Tibial nerve (tissue), 3 donors: ENCODE data around the gene TMEM178B.

Experiments used
- POLR2A ChIP-seq, 2 donors: fragments of 450-650 bp; IDR thresholded peaks; one replicate each; pipeline ENCODE4 v1.6.1; 2017; ENCODE audit warnings: antibody characterized with exemption in 2 of 2, mild to moderate bottlenecking in 2 of 2, moderate library complexity in 2 of 2
- TF ChIP-seq, protein P1 (sequence below), 5 experiments: fragments of 200-600 bp in 3 of 5; fragments of 450-650 bp in 2 of 5; sonication (generic) in 3 of 5; IDR thresholded peaks; one replicate each; pipeline ENCODE4 v1.5.1; 2016 to 2019; ENCODE audit warnings: antibody characterized with exemption in 5 of 5, mild to moderate bottlenecking in 3 of 5, moderate library complexity in 2 of 5

GRCh38 chr7:141408440-141408839, 334.6 kb downstream of the TMEM178B start:
- TF ChIP-seq, protein P1, sequence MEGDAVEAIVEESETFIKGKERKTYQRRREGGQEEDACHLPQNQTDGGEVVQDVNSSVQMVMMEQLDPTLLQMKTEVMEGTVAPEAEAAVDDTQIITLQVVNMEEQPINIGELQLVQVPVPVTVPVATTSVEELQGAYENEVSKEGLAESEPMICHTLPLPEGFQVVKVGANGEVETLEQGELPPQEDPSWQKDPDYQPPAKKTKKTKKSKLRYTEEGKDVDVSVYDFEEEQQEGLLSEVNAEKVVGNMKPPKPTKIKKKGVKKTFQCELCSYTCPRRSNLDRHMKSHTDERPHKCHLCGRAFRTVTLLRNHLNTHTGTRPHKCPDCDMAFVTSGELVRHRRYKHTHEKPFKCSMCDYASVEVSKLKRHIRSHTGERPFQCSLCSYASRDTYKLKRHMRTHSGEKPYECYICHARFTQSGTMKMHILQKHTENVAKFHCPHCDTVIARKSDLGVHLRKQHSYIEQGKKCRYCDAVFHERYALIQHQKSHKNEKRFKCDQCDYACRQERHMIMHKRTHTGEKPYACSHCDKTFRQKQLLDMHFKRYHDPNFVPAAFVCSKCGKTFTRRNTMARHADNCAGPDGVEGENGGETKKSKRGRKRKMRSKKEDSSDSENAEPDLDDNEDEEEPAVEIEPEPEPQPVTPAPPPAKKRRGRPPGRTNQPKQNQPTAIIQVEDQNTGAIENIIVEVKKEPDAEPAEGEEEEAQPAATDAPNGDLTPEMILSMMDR (IDR thresholded peaks at IDR 0.05), result no peak
- no peak for TF ChIP-seq POLR2A (IDR thresholded peaks at IDR 0.05)
